OCI-M2 (cell line): ENCODE results near the gene WSB2.
A peak's percentile ranks its signal among the peaks of the same experiment; 100 is the strongest.

Experiments
- DNase-seq: peaks from one replicate; lab custom pipeline; 2025; ENCODE audit not compliant: unreplicated experiment; lab: John Stamatoyannopoulos, UW

WSB2 gene

DNA sequence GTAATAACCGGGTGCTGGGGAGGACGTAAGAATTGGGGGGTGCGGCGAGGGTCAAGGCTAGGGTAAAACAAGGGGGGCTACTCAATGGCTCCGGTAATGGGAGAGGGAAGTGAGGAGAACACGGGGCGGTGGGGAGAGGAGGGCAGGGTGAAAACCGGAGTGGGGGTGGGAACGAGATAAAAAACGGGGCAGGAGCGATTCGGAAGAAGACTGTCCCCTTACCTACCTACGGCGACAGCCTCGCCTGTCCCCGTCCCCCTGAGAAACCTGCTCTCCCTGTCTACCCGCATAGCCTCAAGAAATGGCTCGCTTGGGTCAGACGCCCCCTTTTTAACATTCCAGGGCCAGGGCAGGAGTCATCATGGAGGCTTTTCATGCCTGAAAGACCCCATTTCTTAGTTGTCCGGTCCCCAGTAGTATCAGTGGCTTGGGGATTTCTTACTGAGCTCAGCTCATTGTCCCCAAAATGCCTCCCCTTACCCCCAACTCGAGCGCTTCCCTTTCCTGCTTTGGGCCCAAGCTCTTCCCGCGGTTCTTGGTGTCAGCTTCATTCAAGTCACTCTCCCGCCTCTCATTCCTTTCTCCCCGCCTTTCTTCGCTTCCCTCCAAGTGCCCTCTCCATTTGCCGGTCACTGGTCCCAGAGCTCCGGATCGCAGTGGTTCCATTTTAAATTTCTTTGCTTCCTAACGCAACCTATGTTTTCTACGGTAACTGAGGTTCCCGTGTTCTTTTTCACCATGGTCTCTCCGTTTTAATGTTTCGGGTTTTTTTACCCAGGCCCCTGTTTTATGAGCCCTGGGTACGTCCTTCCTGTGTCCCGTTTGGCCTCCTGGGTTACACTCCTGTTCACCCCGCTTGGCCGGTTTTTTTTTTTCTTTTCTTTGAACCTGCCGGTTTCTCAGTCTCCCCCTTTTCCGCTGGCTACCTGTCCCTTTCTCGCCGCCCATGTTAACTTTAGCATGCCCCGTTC is 1.2 kb upstream of the WSB2 start:
- no peak for DNase-seq

DNA sequence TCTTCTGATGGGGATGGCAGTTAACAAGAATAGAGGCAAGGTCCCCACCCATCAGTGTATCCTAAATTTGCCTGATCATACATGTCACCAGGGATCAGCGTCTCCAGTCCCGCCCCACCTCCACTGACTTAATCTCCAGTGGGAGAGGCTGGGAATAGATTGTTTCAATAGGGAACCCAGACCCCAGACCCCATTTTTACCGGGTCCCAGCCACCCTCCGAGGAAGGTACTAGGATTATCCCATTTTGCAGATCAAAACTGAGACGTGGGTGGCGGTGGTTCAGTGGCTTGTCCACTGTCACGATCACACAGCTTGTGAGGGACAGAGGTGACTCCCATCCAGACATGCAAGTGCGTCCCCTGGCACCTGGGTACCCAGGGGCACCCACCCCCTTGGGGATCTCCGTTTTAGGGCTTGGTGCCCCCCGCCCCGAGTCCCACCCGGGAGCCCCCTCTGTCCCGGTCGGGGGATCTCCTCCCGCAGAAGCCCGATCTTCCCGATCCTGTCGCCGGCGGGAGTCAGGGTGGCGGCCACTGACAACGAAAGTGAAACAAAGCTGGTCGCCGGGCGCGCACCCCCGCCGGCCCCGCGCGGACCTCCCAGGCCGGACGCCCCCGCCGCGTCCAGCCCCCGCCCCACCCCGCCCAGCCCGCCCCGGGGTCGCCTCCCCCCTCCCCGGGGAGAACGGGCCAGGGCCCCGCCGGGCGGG is 523 bp downstream of the WSB2 start:
- DNase-seq, result no peak

DNA sequence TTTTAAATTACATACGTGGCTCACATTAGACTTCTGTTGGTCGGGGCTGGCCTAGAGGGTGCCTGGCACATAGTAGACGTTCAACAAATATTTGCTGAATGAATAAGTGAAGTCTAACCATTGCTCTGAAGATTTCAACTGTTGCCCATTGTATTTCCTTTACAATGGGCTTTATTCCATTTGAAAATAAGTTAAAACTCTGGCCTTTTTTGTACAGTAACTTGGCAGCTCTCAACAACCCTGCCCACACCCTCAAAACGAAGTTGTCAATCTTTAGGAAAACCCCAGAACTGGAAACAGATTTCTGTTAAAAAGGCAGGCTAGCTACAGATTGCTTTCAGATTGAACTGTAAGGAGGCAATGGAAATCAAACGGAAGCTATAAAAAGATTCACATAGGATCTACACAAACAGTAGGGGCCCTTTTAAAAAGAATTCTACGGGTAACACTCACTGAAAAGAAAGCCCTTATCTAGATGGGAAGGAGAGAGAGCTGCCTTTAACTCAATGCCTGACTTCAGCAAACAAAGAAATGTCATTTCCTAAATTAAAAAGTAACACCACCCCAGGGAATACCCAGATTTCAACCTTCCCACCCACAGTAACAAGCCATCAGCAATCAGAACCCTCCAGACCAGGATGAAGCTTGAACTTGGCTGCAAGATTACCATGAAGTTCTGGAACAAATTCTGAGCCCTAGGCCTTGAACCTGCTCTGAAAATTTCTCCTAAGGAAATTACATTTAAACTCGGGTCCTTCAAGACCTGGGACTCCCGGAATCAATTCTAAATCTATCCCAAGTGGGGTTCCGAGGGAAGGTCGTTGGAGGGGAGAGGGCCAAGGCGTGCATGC is 1.4 kb downstream of the WSB2 start:
- no peak for DNase-seq

DNA sequence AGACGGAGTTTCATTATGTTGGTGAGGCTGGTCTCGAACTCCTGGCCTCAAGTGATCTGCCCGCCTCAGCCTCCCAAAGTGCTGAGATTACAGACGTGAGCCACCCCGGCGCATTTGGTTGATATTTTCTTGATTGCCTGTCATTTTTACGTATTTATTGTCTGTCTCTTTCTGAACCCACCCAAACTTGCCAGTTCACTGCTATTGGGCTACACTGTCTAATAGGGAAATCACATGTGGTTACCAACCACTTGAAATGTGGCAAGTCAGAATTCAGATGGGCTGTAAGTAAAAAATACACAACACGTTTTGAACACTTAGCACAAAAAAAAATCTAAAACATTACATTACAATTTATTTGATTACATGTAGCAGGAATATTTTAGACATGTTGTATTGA is 2.1 kb downstream of the WSB2 start:
- DNase-seq, result no peak

DNA sequence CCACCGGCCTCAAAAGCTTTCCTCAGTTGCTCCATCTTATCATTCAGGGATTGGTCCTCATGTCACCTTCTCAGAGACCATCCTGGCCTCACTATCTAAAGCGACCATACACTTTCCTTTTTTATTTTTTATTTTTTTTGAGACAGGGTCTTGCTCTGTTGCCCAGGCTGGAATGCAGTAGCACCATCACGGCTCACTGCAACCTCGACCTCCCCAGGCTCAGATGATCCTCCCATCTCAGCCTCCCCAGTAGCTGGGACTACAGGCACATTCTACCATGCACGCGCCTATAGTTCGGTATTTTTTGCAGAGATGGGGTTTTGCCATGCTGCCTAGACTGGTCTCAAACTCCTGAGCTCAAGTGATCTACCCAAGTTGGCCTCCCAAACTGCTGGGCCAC is 2.8 kb downstream of the WSB2 start:
- DNase-seq, result no peak

DNA sequence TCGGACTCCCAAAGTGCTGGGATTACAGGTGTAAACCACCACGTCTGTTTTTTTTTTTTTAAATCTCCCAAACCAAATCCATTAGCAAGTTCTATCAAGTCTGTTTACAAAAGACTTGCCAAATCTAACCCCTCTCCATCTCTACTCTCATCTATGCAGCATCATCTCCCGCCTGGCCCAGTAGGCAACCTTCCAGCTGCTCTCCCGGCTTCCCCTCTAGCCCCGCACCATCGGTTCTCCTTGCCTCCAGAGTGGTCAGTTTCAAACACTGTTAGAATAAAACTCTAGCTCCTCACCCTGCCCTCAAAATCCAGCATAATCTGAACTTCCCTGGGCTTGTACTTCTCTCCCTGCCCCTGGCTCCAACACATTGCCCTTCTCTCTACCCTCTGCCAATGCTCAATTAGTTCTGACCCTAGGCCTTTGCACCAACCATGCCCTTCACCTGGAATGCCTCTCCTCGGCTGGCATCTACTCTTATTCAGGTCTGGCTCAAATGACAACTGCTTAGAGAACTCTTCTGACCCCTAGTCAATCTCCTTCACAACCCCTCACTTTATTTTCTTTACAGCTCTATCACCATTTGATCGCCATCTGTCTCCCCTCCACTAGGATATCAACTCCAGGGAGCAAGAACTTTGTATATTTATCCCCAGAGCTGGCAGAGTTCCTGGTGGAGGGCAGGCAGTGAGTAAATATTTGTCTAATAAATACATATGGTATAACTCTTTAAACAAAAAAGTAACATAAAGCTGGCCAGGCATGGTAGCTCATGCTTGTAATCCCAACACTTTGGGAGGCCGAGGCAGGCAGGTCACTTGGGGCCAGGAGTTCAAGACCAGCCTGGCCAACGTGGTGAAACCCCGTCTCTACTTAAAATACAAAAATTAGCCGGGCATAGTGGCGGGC is 4.9 kb downstream of the WSB2 start:
- no peak for DNase-seq

DNA sequence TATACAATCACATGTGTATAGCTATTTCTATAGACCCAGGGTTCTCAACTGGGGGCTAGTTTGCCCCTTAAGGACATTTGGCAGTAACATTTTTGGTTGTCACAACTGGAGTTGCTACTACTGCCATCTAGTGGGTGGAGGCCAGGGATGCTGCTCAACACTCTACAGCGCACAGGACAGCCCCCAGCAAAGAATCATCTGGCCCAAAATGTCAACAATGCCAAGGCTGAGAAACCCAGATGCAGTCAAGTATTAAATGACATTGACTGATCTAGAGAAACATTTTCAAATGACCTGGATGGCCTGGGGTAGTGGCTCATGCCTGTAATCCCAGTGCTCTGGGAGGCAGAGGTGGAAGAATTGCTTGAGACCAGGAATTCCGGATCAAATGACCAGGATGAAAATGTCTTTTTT is 5.8 kb downstream of the WSB2 start:
- peak; percentile 11 for DNase-seq

DNA sequence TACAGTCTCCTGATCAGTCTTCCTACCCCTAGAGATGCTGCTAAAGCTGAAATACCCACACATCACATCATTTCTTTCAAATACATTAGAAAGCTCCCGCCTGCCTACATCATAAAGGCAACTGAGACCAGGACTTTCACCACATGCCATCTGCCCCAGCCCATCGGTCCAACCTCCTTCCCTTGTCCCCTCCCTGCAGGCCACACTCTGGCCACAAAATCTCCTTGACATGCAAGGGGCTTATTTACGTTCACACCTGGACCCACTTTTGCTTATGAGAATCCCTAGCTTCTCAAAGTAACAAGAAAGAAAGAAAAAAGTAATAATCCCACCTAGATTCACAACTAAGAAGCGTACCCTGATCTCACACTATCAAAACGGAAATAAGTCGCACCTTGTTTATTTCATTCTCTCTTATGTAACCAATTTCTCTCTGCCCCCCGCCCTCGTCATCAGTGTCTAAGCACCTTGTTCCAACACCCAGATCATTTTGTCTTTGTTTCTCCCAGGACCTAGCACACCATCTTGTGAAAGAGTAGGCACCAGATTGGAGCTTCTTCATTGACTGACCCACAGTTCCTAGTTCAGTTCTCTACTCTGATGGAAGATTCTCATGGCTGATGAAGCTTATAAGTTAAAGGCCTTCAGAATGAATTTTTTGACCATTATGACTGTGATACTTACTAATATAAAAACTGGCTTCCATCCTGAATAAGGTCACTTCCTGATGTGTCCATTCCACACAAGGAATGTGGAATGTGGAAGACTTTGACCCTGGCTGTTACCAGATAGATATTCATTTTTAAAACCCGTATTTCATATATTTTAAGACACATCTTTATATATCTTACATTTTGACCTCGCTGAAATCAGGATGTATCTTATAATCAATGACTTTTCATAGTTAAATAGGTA is 7.7 kb downstream of the WSB2 start:
- DNase-seq, result no peak

DNA sequence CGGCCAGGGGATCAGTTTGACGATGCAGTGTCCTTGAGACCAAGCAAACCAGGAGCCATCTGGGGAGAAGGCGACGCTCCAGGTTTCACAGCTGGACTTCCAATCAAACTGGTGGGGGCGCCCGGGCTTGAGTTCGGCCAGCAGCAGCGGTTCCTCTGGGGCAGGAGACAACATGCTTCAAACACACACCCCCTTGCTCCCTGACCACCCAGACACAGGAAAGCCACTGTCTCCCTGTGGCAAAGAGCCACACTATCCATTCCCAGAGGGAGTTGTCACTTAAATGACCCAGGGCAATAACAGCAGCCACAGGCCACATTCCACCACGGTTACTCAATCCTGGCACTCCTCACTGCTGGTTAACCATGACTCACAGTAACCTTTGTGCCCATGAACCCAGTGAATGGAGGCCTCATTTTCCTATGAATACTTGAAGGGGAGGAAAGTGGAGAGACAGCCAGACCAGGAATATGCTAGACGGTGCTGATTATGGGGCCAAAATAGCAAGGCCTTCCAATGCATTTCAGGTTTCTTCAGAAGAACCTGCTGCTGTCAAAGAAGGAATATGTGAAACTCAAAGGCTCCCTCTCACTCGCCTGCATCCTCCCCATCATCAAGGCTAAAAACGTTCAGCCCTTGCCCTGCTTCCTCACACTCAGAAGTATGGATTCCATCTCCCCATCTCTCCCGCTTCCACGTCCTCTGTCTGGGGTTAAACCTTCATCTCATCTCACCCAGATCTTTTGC is 8.5 kb downstream of the WSB2 start:
- no peak for DNase-seq

DNA sequence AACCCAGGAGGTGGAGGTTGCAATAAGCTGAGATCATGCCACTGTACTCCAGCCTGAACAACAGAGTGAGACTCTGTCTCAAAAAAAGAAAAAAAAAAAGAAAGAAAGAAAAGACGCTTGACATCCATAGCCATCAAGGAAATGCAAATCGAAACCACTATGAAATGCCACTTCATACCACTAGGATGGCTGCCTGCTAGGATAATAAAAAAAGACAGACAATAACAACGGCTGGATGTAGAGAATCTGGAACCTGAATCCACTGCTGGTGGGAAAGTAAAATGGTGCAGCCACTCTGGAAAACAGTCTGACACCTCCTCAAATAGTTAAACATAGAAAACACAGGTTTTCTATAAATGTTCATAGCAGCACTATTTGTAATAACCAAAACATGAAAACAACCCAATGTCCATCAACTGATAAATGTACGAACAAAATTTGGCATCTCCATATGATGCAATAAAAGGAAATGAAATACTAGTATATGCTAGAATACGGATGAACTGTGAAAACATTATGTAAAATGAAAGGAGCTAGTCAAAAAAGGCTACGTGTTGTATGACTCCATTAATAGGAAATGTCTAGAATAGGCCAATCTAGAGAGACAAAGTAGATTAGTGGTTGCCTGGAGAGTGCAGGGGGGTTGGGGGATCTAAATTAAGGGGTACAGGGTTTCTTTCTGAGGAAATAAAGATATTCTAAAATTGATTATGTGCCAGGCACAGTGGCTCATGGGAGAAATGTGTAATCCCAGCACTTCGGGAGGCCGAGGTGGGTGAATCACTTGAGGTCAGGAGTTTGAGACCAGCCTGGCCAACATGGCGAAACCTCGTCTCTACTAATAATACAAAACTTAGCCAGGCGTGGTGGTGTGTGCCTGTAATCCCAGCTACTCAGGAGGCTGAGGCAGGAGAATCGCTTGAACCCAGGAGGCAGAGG is 9.7 kb downstream of the WSB2 start:
- no peak for DNase-seq

DNA sequence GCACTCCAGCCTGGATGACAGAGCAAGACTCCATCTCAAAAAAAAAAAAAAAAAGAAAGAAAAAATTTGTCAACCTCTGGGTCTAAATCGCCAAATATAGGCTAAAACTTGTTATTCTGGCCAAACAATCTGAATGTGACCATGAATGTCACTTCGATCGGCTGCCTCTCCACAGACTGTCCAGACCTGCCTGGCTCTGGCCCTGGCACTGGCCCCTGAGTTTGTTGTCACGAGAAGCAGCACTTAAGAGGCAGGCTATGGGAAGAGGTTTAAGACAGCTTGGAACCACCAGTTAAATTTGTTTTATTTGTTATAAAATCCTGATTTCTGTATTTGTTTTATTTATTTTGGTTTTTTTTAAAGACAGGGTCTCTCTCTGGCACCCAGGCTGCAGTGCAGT is 14.5 kb downstream of the WSB2 start:
- no peak for DNase-seq

DNA sequence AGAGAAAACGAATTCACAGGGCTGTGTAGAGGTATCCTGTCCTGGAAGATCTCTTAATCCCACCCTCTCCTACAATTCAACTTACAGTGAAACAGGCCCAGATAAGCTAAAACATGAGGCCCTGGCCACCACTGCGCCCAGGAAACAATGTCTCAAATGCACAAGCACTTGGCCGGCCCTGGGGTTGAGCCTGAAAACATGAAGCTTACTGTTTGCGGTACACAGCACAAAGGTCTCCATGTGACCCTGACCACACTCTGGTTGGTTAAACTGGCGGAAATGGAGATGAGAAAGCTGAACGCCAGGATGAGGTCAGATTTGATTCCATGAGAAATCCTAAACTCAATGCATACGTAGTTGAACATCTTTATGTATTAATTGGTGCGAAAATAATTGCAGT is 16.4 kb downstream of the WSB2 start:
- DNase-seq, result no peak

DNA sequence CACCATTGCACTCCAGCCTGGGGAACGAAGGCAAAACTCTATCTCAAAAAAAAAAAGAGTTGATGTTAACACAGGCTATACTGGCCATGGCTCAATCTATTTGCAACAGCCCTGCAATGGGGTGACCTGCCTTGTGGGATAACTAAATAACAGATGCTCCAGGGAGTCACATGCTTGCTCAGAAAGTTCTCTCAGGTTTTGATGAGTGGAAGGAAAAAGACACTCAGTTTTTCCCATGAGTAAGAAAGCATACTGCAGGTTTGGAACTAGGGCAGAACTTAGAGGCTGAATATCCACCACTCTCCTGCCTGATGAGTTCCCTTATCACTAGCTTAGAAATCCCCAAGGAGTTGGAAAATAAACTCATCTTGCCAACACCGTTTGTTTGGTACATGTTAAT is 16.9 kb downstream of the WSB2 start:
- no peak for DNase-seq

DNA sequence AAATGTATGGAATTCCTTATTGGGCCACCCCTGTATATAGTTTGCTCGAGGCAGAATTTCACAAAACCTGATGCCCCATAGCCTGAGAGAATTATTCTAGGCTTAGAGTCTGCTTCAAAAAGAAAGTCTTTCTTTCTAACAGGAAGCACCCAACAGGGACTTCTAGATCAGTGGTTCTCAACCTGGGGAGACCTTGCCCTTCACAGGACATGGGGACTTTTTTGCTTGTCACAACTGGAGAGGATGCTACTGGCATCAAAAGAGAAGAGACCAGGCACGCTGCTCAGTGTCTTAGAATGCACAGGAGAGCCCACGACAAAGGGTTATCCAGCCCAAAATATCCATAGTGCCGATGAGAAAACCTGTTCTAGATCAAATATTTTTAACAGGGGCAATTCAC is 18.9 kb downstream of the WSB2 start:
- no peak for DNase-seq

DNA sequence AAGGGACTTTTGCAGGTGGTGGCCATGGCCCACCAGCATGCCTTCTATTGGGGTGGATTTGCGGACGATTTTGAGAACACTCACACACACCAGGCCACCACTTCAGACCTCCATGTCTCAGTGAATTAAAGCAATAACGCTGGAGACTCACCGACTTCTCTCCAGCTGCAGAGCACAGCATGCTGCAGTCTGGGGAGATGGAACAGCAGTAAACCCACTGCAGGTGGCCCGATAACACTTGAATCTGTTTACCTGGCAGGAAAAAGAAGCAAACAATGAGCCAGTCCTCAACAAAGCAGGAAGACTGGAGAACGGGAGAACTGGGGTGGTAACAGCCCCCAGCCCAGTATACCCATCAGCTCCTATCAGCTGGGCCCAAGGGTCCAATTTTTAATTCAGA is 22.8 kb downstream of the WSB2 start:
- DNase-seq, result no peak

DNA sequence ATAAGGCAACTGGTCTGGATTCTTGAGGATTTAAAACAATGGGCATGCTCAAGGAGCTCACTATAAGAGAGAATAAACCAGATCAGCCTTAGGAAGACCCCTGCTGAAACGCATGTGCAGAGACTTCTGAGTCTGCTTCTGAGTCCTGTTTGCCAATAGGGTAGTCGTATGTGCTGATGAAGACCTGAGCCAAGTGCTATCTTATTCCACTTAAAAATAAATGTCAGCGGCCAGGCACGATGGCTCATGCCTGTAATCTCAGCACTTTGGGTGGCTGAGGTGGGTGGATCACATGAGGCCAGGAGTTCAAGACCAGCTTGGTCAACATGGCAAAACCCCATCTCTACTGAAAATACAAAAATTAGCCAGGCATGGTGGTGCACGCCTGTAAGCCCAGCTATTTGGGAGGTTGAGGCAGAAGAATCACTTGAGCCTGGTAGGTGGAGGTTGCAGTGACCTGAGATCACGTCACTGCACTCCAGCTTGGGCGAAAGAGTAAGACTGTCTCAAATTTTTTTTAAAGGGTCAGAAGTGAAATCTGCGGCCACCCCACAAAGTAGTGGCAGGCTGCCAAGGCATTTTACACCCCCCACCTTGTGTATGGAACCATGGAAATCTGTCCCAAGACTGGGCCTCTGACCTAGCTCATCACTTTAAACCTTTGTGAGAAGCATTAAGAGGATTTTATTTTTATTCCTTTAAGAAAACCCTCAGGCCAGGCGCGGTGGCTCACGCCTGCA is 24.1 kb downstream of the WSB2 start:
- DNase-seq, result no peak
